NCI-H82 treated with DMSO at 0.1 percent for 48 hours (cell line): Measurements from ENCODE around the gene PDP2.

ENCODE experiments used
- DNase-seq: peaks from one replicate; lab custom pipeline; 2025; ENCODE audit not compliant: unreplicated experiment; lab: John Stamatoyannopoulos, UW

Gene PDP2

DNA sequence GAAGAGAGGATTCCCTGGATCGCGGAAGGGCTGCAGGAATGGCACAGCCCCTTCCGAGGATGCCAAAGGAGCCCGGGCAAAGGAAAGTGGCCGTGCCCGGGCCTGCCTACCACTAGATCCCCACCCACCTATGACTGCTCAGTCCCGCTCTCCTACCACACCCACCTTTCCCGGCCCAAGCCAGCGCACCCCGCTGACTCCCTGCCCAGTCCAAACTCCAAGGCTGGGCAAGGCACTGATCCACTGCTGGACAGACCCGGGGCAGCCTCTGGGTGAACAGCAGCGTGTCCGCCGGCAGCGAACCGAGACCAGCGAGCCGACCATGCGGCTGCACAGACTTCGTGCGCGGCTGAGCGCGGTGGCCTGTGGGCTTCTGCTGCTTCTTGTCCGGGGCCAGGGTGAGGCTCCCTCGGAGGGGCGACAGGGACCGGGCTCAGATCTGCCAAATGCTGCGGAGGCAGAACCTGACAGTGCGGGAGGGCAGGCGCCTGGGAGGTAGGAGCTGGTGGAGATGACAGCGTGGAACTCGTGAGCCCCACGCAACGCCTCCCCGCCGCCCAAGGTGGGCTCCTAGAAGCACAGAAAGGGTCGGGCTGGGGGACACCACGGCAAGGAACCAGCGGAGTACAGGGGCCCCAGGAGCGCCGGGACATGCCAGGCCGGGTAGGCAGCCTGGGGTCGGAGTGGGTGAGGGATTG is 55.1 kb downstream of the PDP2 start, which contains the start of gene CES2:
TSS of gene CES2 (plus strand) at position 203 of the 698 bp plus-strand sequence. CDS start at position 323, 120 bp downstream.
- no peak for DNase-seq

DNA sequence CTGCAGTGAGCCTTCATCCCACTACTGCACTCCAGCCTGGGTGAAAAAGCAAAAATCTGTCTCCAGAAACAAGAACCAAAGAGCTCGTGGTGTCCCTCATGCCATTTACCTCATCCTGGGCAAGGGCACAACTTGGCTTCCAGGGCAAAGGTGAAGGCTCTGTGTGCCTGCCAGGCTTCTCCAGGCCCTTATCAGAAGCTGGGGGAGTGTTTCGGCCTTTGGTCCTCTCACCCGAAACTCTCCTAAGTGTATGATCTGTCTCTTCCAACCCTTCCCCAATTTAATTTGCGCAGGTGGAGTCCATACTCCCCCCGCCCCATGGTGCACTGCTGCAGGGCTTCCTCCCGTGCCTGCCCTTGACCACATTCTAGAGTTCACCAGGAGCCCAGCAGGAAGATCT is 56.1 kb downstream of the PDP2 start:
- DNase-seq, result no peak

DNA sequence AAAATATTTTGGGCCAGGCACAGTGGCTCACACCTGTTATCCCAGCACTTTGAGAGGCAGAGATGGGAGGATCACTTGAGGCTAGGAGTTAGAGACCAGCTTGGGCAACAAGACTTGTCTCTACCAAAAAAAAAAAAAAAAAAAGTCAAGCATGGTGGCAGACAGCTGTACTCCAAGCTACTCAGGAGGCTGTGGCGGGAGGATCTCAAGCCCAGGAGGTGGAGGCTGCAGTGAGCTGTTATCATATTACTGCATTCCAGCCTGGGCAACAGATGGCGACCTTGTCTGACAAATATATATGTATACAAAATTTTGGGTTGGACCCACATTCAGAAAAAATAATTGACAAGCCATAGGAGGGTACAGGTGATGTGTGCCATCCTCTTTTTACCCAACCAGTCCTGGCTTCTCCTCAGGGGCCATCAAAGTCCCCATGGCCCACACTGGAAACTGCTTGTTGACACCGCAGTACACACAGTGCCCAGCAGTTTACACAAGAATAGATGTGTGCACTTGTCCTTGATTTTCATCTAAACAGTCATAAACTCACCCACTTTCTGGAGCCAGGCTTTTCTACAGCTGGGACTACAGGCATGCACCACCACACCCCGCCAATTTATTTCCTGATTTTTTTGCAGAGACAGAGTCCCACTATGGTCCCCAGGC is 56.7 kb downstream of the PDP2 start:
- DNase-seq, result no peak

DNA sequence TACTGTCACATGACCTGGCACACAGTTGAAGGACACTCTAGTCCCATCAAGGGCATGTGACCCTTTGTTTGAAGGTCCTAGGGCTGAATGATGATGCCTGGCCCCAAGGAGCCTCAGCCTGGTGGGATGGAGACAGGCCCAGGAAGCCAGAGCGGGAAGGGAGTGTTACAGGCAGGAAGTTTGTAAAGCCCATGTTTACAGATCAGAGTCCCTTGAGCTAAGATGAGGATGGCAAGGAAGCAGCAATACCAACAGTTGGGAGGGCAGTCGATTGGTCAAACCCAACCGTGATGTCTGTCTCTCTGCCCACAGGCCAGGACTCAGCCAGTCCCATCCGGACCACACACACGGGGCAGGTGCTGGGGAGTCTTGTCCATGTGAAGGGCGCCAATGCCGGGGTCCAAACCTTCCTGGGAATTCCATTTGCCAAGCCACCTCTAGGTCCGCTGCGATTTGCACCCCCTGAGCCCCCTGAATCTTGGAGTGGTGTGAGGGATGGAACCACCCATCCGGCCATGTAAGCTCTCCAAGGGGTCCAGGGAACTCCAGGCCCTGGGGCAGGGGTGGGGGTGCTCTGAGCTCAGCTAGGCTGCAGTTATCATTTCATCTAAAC is 57.5 kb downstream of the PDP2 start:
- DNase-seq, result no peak

DNA sequence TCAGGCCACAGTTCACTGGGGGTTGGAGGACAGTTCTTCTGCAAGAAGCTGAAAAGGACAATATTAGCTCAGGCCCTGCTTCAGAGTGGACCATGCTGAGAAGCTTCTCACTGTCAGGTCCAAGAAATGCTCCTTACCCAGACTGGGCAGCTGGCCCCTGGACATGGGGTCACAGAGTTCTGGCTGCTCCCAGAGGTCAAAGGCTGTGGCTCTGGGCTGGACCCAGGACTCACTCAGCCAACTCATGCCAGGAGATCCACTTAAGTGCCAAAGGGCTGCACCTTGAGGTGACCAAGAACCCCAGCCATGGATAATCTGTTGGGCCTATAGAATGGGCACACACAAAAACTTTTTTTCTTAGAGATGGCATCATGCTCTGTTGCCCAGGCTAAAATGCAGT is 59.1 kb downstream of the PDP2 start:
- no peak for DNase-seq

DNA sequence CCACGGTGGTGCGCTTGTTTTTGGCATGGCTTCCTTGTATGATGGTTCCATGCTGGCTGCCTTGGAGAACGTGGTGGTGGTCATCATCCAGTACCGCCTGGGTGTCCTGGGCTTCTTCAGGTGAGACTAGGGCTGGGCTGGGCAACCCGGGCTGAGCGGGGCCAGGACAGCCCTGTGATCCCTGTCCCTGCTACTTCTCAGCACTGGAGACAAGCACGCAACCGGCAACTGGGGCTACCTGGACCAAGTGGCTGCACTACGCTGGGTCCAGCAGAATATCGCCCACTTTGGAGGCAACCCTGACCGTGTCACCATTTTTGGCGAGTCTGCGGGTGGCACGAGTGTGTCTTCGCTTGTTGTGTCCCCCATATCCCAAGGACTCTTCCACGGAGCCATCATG is 59.9 kb downstream of the PDP2 start:
- DNase-seq, result no peak
